ENCODE results near the gene HTRA2. TPM values are rescaled to one million over a fixed set of nuclear protein-coding genes. Genes with fewer than 3 reads are reported as not detected.

The HTRA2 gene
- total RNA-seq, 1 experiment from 2014 or later = 24.9 TPM

- Histone ChIP-seq H4K5ac (ENCODE audit: insufficient read length, low read depth, low read length) (no peak overlapping the region), H3K9ac (ENCODE audit: extremely low read depth, insufficient read length, low read length) (no peak overlapping the region), H2BK12ac (ENCODE audit: insufficient read length, low read depth, low read length) (no peak overlapping the region), H4K91ac (ENCODE audit: insufficient read length, low read depth, low read length) (no peak overlapping the region), H3K27ac (ENCODE audit: insufficient read length, low read depth, low read length) (no peak overlapping the region), H3K4ac (ENCODE audit: low read depth, low read length) (no peak overlapping the region), H3K4me2 (ENCODE audit: insufficient read depth, insufficient read length, low read length) (no peak overlapping the region), H3K14ac (ENCODE audit: insufficient read depth, low read length) (no peak overlapping the region), H3K23me2 (ENCODE audit: insufficient read length, low read depth, low read length, poor library complexity, severe bottlenecking) (peaks cover 6% of the 10 kb centered on the region), H2BK15ac (ENCODE audit: low read depth, low read length) (no peak overlapping the region), H2BK5ac (ENCODE audit: insufficient read length, low read length) (no peak overlapping the region), H2AFZ (ENCODE audit: low read length) (no peak overlapping the region), H4K20me1 (ENCODE audit: control insufficient read depth, insufficient read depth, insufficient read length) (no peaks in the 10 kb centered on the region), H4K8ac (replicated peaks; ENCODE audit: insufficient read length, low read depth, low read length) (no peak overlapping the region), H3K18ac (ENCODE audit: insufficient read length, low read depth, low read length) (no peak overlapping the region), H3K79me2 (ENCODE audit: insufficient read depth, low read length) (peaks cover 4% of the 10 kb centered on the region; the same call in 1 of the 2 replicates), H2AK5ac (ENCODE audit: insufficient read length, low read length) (no peak overlapping the region), H3T11ph (ENCODE audit: low read length) (no peak overlapping the region), H3K56ac (ENCODE audit: insufficient read length, low read depth, low read length) (no peak overlapping the region), H2BK120ac (ENCODE audit: low read depth, low read length, poor library complexity, severe bottlenecking) (no peak overlapping the region), H3K79me1 (ENCODE audit: insufficient read depth, low read depth, low read length, poor library complexity, severe bottlenecking) (peaks cover 4% of the 10 kb centered on the region), H3K9me3 (ENCODE audit: control insufficient read depth, low read depth, low read length) (no peaks in the 10 kb centered on the region), H2BK20ac (ENCODE audit: low read depth, low read length, poor library complexity, severe bottlenecking) (no peak overlapping the region), H3K27me3 (ENCODE audit: insufficient read depth, low read length) (peaks cover 12% of the 10 kb centered on the region; the same call in 1 of the 2 replicates), H3K4me1 (ENCODE audit: insufficient read depth, low read length) (peaks cover 4% of the 10 kb centered on the region; the same call in 1 of the 2 replicates), H3K23ac (ENCODE audit: insufficient read length, low read depth, low read length) (no peak overlapping the region)
- H3K4me3 Mint-ChIP-seq = no peak overlapping the region; a peak in 1 of 5 replicates
- peaks cover 23 to 30% (median 30%) of the 10 kb centered on the region in 3 experiments for H3K36me3 Mint-ChIP-seq (ENCODE audit: insufficient read depth in 1 of 3, low read depth in 3 of 3)
- H3K9me3 Mint-ChIP-seq = no peaks in the 10 kb centered on the region; a peak in 1 of 5 replicates
- H3K27me3 Mint-ChIP-seq (ENCODE audit: low read depth) = peaks cover 45% of the 10 kb centered on the region
- TF ChIP-seq, protein P1, sequence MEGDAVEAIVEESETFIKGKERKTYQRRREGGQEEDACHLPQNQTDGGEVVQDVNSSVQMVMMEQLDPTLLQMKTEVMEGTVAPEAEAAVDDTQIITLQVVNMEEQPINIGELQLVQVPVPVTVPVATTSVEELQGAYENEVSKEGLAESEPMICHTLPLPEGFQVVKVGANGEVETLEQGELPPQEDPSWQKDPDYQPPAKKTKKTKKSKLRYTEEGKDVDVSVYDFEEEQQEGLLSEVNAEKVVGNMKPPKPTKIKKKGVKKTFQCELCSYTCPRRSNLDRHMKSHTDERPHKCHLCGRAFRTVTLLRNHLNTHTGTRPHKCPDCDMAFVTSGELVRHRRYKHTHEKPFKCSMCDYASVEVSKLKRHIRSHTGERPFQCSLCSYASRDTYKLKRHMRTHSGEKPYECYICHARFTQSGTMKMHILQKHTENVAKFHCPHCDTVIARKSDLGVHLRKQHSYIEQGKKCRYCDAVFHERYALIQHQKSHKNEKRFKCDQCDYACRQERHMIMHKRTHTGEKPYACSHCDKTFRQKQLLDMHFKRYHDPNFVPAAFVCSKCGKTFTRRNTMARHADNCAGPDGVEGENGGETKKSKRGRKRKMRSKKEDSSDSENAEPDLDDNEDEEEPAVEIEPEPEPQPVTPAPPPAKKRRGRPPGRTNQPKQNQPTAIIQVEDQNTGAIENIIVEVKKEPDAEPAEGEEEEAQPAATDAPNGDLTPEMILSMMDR (conservative IDR thresholded peaks at IDR 0.05) = no peak
- no peak for DNase-seq
- WGBS (ENCODE audit: extremely low coverage, insufficient read length, low lambda C conversion rate) = no CpG with 5 or more reads among the region's 9 CpGs
- H3K4me1 Mint-ChIP-seq = peaks cover 11 to 14% of the 10 kb centered on the region in 2 experiments
- H3K27ac Mint-ChIP-seq = no peak overlapping the region
These were observed 5.7 kb upstream of the HTRA2 start for GRCh38 chr2:74524005-74524404.
